ENCODE results near the gene RBM5. TPM values are rescaled to one million over a fixed set of nuclear protein-coding genes. Genes with fewer than 3 reads are reported as not detected.

The RBM5 gene
- total and polyA plus RNA-seq, 2 experiments from 2014 or later: 44.9 to 111 TPM

DNA sequence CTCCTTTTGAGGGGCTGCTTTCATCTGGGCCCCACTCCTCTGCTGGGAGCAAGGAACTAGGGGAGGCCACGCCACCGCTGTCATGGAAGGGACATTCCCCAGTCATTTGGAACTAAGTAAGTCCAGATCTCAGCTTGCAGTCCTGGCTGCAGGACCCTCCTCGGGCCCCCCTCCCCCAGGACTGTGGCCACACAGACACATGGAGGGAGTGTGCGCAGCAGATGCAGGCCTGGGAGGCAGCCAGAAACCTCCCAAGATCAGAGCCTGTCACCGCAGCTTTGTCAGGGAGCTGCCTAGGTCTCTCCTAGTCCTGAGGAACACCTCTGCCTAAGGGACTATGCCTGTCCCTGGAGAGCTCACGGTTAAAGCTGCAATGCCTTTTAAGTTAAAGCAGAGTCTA, 59.1 kb downstream of the RBM5 start (continued):
- TF ChIP-seq, protein P1, sequence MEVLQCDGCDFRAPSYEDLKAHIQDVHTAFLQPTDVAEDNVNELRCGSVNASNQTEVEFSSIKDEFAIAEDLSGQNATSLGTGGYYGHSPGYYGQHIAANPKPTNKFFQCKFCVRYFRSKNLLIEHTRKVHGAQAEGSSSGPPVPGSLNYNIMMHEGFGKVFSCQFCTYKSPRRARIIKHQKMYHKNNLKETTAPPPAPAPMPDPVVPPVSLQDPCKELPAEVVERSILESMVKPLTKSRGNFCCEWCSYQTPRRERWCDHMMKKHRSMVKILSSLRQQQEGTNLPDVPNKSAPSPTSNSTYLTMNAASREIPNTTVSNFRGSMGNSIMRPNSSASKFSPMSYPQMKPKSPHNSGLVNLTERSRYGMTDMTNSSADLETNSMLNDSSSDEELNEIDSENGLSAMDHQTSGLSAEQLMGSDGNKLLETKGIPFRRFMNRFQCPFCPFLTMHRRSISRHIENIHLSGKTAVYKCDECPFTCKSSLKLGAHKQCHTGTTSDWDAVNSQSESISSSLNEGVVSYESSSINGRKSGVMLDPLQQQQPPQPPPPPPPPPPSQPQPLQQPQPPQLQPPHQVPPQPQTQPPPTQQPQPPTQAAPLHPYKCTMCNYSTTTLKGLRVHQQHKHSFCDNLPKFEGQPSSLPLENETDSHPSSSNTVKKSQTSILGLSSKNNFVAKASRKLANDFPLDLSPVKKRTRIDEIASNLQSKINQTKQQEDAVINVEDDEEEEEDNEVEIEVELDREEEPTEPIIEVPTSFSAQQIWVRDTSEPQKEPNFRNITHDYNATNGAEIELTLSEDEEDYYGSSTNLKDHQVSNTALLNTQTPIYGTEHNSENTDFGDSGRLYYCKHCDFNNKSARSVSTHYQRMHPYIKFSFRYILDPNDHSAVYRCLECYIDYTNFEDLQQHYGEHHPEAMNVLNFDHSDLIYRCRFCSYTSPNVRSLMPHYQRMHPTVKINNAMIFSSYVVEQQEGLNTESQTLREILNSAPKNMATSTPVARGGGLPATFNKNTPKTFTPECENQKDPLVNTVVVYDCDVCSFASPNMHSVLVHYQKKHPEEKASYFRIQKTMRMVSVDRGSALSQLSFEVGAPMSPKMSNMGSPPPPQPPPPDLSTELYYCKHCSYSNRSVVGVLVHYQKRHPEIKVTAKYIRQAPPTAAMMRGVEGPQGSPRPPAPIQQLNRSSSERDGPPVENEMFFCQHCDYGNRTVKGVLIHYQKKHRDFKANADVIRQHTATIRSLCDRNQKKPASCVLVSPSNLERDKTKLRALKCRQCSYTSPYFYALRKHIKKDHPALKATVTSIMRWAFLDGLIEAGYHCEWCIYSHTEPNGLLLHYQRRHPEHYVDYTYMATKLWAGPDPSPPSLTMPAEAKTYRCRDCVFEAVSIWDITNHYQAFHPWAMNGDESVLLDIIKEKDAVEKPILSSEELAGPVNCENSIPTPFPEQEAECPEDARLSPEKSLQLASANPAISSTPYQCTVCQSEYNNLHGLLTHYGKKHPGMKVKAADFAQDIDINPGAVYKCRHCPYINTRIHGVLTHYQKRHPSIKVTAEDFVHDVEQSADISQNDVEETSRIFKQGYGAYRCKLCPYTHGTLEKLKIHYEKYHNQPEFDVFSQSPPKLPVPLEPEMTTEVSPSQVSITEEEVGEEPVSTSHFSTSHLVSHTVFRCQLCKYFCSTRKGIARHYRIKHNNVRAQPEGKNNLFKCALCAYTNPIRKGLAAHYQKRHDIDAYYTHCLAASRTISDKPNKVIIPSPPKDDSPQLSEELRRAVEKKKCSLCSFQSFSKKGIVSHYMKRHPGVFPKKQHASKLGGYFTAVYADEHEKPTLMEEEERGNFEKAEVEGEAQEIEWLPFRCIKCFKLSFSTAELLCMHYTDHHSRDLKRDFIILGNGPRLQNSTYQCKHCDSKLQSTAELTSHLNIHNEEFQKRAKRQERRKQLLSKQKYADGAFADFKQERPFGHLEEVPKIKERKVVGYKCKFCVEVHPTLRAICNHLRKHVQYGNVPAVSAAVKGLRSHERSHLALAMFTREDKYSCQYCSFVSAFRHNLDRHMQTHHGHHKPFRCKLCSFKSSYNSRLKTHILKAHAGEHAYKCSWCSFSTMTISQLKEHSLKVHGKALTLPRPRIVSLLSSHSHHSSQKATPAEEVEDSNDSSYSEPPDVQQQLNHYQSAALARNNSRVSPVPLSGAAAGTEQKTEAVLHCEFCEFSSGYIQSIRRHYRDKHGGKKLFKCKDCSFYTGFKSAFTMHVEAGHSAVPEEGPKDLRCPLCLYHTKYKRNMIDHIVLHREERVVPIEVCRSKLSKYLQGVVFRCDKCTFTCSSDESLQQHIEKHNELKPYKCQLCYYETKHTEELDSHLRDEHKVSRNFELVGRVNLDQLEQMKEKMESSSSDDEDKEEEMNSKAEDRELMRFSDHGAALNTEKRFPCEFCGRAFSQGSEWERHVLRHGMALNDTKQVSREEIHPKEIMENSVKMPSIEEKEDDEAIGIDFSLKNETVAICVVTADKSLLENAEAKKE (CRISPR knock-in tag; IDR thresholded peaks at IDR 0.05): no peak
- no peak for TF ChIP-seq ZNF114 (CRISPR knock-in tag; IDR thresholded peaks at IDR 0.05)

DNA sequence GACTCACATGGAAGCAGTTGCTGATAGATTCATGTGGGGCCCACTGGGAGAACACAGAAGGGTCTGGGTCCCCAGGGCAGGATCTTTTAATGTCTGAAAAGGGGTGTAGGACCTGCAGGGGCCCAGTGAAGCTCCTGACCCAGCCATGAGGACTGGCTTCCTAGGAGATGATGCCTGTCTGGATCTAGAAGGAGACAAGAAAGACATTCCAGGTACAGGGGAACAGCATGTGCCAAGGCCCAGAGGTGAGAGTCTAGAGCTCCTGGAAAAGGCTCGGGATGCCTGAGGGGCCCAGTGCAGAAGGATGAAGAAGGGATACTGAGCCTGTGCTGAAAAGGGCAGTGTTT, 61.7 kb downstream of the RBM5 start:
- Histone ChIP-seq H3K4me3 (no peak overlapping the region), H3K9me2 (ENCODE audit: insufficient read depth) (no peaks in the 10 kb centered on the region; the same call in 1 of the 2 replicates), H3K27ac (ENCODE audit: low read depth) (no peak overlapping the region), H3K27me3 (ENCODE audit: insufficient read depth) (peaks cover 14% of the 10 kb centered on the region), H3F3A (replicated peaks; ENCODE audit: low read depth) (peaks cover 6% of the 10 kb centered on the region; the same call in 1 of the 2 replicates), H3K4me2 (peak overlapping the region; percentile 57), H2AFZ (peak overlapping the region; percentile 90; the same call in 1 of the 2 replicates), H3K4me1 (ENCODE audit: insufficient read depth) (peaks cover 19% of the 10 kb centered on the region), H3K36me3 (ENCODE audit: insufficient read depth) (no peaks in the 10 kb centered on the region), H4K20me1 (replicated peaks; ENCODE audit: insufficient read depth) (no peaks in the 10 kb centered on the region), H3K79me2 (replicated peaks; ENCODE audit: insufficient read depth) (no peaks in the 10 kb centered on the region)
- DNase-seq (ENCODE audit: low spot score) (no peak), ATAC-seq (no peak)
- no peak overlapping the region for H3K27ac Mint-ChIP-seq
- no peak overlapping the region; the same call in 2 of the 3 replicates for H3K4me3 Mint-ChIP-seq
- H3K9me3 Mint-ChIP-seq: no peaks in the 10 kb centered on the region; the same call in 2 of the 3 replicates
- H3K4me1 Mint-ChIP-seq: peaks cover 50% of the 10 kb centered on the region
- H3K27me3 Mint-ChIP-seq (ENCODE audit: insufficient read depth, low read depth, poor library complexity): peaks cover 42% of the 10 kb centered on the region
- peaks cover 2% of the 10 kb centered on the region; the same call in 1 of the 3 replicates for H3K36me3 Mint-ChIP-seq (ENCODE audit: low read depth)
- TF ChIP-seq, protein P2, sequence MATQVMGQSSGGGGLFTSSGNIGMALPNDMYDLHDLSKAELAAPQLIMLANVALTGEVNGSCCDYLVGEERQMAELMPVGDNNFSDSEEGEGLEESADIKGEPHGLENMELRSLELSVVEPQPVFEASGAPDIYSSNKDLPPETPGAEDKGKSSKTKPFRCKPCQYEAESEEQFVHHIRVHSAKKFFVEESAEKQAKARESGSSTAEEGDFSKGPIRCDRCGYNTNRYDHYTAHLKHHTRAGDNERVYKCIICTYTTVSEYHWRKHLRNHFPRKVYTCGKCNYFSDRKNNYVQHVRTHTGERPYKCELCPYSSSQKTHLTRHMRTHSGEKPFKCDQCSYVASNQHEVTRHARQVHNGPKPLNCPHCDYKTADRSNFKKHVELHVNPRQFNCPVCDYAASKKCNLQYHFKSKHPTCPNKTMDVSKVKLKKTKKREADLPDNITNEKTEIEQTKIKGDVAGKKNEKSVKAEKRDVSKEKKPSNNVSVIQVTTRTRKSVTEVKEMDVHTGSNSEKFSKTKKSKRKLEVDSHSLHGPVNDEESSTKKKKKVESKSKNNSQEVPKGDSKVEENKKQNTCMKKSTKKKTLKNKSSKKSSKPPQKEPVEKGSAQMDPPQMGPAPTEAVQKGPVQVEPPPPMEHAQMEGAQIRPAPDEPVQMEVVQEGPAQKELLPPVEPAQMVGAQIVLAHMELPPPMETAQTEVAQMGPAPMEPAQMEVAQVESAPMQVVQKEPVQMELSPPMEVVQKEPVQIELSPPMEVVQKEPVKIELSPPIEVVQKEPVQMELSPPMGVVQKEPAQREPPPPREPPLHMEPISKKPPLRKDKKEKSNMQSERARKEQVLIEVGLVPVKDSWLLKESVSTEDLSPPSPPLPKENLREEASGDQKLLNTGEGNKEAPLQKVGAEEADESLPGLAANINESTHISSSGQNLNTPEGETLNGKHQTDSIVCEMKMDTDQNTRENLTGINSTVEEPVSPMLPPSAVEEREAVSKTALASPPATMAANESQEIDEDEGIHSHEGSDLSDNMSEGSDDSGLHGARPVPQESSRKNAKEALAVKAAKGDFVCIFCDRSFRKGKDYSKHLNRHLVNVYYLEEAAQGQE (IDR thresholded peaks at IDR 0.05; ENCODE audit: unreplicated experiment): no peak
- TF ChIP-seq, protein P1 (CRISPR knock-in tag; IDR thresholded peaks at IDR 0.05): no peak
- TF ChIP-seq EZH2 (IDR thresholded peaks at IDR 0.05; ENCODE audit: low read depth, unreplicated experiment) (no peak), STAT1 (IDR thresholded peaks at IDR 0.05; ENCODE audit: unreplicated experiment) (no peak), POLR2AphosphoS5 (IDR thresholded peaks at IDR 0.05; ENCODE audit: low read depth) (no peak)
